ENCODE measurements around the gene GIMAP6.
"Not testable (repeated sequence)": the region's sequence is repeated elsewhere in the genome, so short reads cannot be mapped to it uniquely, and the experiment has no call there.

GIMAP6 gene

DNA sequence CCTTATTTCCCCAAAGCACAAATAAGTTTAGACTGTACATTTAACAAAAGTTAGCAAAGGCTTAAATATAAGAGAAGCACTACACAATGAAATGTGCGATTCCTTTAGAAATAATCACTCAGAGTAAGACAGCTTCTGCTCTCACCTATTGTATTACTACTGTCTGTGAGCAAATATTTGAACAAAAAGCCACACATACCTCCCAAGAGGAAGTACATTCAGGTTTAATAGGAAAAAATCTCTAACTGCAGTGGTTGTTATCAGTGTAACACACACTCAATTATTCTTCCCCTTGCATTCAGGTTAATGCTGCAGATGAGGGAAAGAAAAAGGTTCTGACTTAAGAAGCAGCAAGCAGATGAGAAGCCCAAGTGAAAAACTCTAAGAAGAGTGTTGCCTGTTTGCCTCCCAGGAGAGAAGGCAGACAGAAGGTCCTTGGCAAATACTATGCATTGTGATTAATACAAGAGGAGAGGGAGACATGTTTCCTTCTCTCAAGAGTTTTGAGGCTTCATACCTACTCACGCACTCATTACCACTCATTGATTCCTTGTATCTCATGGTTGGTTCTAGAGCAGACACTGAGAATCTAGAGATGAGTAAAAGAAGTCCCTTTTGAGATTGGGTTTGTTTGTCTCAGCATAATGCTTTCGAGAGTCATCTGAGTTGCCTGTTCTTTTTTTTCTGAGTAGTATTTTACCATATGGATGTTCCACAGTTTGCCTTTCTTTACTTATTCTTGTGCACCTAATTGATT, 51.4 kb downstream of the GIMAP6 start:
- peak; percentile 1 for DNase-seq

DNA sequence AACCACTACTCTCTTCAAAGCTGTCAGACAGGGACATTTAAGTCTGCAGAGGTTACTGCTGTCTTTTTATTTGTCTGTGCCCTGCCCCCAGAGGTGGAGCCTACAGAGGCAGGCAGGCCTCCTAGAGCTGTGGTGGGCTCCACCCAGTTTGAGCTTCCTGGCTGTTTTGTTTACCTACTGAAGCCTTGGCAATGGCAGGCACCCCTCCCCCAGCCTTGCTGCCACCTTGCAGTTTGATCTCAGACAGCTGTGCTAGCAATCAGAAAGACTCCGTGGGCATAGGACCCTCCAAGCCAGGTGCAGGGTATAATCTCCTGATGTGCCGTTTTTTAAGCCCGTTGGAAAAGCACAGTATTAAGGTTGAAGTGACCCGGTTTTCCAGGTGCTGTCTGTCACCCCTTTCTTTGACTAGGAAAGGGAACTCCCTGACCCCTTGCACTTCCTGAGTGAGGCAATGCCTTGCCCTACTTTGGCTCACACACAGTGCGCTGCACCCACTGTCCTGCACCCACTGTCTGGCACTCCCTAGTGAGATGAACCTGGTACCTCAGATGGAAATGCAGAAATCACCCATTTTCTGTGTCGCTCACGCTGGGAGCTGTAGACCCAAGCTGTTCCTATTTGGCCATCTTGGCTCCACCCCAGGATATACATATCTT, 52.1 kb downstream of the GIMAP6 start:
- DNase-seq: not testable (repeated sequence)
